ENCODE data around the gene COL5A2. TPM values are rescaled to one million over a fixed set of nuclear protein-coding genes. Genes with fewer than 3 reads are reported as not detected.
A peak's percentile ranks its signal among the peaks of the same experiment; 100 is the strongest.

COL5A2 gene
- total and polyA plus RNA-seq, 8 donors = 11.9 to 468 (median 48.1) TPM

GRCh38 chr2:189134485-189134884 is 45.1 kb downstream of the COL5A2 start:
- 48 to 99% (median 82%) methylated on average over 4 of the region's 4 CpGs for WGBS, 5 donors
- H3K27me3 ChIP-seq = no peaks in the 10 kb centered on the region
- intact Hi-C loops (cut with DNase I; ENCODE audit: low total_unique reads) = no loop called here
- no peak overlapping the region for H3K27ac ChIP-seq
- TF ChIP-seq, protein P1, sequence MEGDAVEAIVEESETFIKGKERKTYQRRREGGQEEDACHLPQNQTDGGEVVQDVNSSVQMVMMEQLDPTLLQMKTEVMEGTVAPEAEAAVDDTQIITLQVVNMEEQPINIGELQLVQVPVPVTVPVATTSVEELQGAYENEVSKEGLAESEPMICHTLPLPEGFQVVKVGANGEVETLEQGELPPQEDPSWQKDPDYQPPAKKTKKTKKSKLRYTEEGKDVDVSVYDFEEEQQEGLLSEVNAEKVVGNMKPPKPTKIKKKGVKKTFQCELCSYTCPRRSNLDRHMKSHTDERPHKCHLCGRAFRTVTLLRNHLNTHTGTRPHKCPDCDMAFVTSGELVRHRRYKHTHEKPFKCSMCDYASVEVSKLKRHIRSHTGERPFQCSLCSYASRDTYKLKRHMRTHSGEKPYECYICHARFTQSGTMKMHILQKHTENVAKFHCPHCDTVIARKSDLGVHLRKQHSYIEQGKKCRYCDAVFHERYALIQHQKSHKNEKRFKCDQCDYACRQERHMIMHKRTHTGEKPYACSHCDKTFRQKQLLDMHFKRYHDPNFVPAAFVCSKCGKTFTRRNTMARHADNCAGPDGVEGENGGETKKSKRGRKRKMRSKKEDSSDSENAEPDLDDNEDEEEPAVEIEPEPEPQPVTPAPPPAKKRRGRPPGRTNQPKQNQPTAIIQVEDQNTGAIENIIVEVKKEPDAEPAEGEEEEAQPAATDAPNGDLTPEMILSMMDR (IDR thresholded peaks at IDR 0.05) = no peak
- TF ChIP-seq POLR2A (IDR thresholded peaks at IDR 0.05) (no peak), EP300 (IDR thresholded peaks at IDR 0.05) (no peak), POLR2AphosphoS5 (IDR thresholded peaks at IDR 0.05) (no peak)
- H3K36me3 ChIP-seq = no peaks in the 10 kb centered on the region
- no peak overlapping the region for H3K4me3 ChIP-seq
- no peaks in the 10 kb centered on the region for H3K9me3 ChIP-seq
- DNase-seq = no peak
- peaks cover 0 to 10% (median 0%) of the 10 kb centered on the region in 4 donors for H3K4me1 ChIP-seq

DNA sequence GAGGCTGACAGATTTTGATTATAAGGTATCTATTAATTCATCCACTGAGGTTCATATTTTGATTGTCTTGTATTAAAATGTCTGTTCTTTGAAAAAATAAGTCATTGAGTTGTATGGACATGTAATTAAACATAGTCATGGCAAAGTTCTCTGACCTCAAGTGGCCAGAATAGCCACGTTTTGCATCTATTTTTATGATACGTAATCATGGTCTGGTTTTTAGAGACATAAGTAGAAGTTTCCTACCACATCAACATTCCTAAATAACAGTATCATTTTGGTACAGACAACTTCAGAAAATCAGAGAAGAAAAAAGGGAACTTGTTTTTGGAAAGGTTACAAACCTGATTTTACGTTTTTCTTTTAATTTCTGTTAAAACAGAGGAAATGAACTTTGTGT is 47.6 kb downstream of the COL5A2 start:
- no peaks in the 10 kb centered on the region for H3K4me1 ChIP-seq
- H3K27ac ChIP-seq = no peak overlapping the region
- 63 to 81% (median 71%) methylated on average over 3 of the region's 3 CpGs for WGBS, 5 donors
- TF ChIP-seq POLR2A (IDR thresholded peaks at IDR 0.05) (no peak), POLR2AphosphoS5 (IDR thresholded peaks at IDR 0.05) (no peak), EP300 (IDR thresholded peaks at IDR 0.05) (no peak)
- TF ChIP-seq, protein P1 (IDR thresholded peaks at IDR 0.05) = no peak
- no peaks in the 10 kb centered on the region for H3K27me3 ChIP-seq
- H3K9me3 ChIP-seq = no peaks in the 10 kb centered on the region
- H3K36me3 ChIP-seq = no peaks in the 10 kb centered on the region
- DNase-seq = no peak
- intact Hi-C loops (cut with DNase I; ENCODE audit: low total_unique reads) = no loop called here
- H3K4me3 ChIP-seq = no peak overlapping the region

DNA sequence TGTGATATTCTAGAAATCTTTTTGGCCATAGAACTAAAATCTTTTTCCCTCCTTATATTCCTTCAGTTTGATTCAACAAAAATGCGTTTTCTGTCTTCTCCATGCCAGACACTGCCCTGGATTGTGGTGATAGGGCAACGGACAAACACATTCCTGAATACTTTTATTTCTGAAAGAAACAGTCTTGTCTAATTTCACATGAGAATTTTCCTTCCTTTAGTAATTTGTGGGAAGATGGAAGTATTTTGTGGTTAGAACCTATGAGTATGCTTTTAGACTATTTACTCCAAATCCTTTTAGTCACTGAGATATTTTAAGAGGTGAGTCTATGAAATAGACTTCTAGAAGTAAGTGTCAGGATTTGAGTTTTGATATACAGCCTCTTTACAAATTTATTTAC is 49.6 kb downstream of the COL5A2 start:
- no peak for DNase-seq
- intact Hi-C loops (cut with DNase I; ENCODE audit: low total_unique reads) = no loop called here
- H3K27ac ChIP-seq = peak overlapping the region in 1 of 5 donors; percentile 0
- no peaks in the 10 kb centered on the region for H3K36me3 ChIP-seq
- no peaks in the 10 kb centered on the region for H3K4me1 ChIP-seq
- WGBS, 5 donors = 69 to 84% (median 74%) methylated on average over 2 of the region's 2 CpGs
- TF ChIP-seq EP300 (IDR thresholded peaks at IDR 0.05) = no peak
- no peak for TF ChIP-seq POLR2A (IDR thresholded peaks at IDR 0.05)
- no peak for TF ChIP-seq POLR2AphosphoS5 (IDR thresholded peaks at IDR 0.05)
- TF ChIP-seq, protein P1 (IDR thresholded peaks at IDR 0.05) = no peak
- H3K4me3 ChIP-seq = no peak overlapping the region
- no peaks in the 10 kb centered on the region for H3K27me3 ChIP-seq
- H3K9me3 ChIP-seq = no peaks in the 10 kb centered on the region

DNA sequence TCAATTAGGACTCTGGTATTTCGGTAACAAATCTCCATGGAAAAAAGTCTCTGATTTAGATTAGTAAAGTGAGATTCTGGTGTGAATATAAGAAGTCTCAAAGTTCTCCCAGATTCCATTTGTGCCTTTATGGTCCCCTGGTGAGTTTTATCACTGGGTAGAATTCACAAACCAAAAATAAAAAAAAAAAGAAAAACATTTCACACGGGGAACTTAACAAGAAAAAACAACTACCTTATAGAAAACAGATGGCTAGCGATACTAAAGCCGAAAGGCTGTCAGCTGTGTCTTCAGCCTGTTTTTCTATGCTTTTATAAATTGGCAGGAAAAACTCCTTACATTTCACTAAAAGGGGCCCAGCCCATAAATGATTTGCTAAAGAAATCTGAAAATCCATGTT is 50.6 kb downstream of the COL5A2 start:
- Histone ChIP-seq H3K9me3 (no peaks in the 10 kb centered on the region), H3K4me1 (no peaks in the 10 kb centered on the region), H3K27me3 (no peaks in the 10 kb centered on the region), H3K4me3 (no peak overlapping the region), H3K36me3 (no peaks in the 10 kb centered on the region), H3K27ac (peak overlapping the region in 1 of 5 donors; percentile 30)
- intact Hi-C loops (cut with DNase I; ENCODE audit: low total_unique reads) = no loop called here
- 67 to 77% (median 75%) methylated on average over 4 of the region's 4 CpGs for WGBS, 5 donors
- no peak for TF ChIP-seq POLR2A (IDR thresholded peaks at IDR 0.05)
- TF ChIP-seq POLR2AphosphoS5 (IDR thresholded peaks at IDR 0.05) = no peak
- no peak for TF ChIP-seq EP300 (IDR thresholded peaks at IDR 0.05)
- TF ChIP-seq, protein P1 (IDR thresholded peaks at IDR 0.05) = no peak
- peak in 1 of 2 donors; percentile 36 for DNase-seq

Data from stomach (tissue), 9 donors.